ENCODE results near the gene CNTN4.

The CNTN4 gene

DNA sequence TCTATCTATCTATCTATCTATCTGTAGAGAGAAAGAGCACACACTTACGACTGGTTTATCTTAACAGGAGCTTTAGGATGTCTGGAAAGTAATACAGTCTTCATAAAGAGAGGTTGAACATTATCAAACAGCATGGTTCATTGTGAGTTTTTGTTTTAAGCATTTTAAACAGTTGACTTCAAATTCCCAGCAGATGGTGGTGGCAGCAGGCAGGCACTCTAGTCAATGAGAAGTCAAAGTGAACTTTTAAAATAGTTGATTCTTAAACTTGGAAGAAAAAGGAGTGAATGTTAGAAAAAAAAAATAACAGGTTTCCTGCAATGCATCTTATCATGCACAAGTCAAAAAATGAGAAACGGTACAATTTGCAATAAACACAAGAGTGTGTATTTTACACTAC, 578.8 kb downstream of the CNTN4 start:
- H3K27me3 ChIP-seq (ENCODE audit: insufficient read depth, low read length) = no peaks in the 10 kb centered on the region
- H3K4me2 ChIP-seq (ENCODE audit: low read length) = no peak overlapping the region
- H4K20me1 ChIP-seq (ENCODE audit: insufficient read depth, low read length) = no peaks in the 10 kb centered on the region
- H3K9me3 ChIP-seq (ENCODE audit: low read length) = no peaks in the 10 kb centered on the region
- TF ChIP-seq EZH2 (IDR thresholded peaks at IDR 0.05; ENCODE audit: borderline replicate concordance, low read length) = no peak
- TF ChIP-seq, protein P1, sequence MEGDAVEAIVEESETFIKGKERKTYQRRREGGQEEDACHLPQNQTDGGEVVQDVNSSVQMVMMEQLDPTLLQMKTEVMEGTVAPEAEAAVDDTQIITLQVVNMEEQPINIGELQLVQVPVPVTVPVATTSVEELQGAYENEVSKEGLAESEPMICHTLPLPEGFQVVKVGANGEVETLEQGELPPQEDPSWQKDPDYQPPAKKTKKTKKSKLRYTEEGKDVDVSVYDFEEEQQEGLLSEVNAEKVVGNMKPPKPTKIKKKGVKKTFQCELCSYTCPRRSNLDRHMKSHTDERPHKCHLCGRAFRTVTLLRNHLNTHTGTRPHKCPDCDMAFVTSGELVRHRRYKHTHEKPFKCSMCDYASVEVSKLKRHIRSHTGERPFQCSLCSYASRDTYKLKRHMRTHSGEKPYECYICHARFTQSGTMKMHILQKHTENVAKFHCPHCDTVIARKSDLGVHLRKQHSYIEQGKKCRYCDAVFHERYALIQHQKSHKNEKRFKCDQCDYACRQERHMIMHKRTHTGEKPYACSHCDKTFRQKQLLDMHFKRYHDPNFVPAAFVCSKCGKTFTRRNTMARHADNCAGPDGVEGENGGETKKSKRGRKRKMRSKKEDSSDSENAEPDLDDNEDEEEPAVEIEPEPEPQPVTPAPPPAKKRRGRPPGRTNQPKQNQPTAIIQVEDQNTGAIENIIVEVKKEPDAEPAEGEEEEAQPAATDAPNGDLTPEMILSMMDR (IDR thresholded peaks at IDR 0.05; ENCODE audit: low read length) = no peak
- no peaks in the 10 kb centered on the region for H3K4me1 ChIP-seq (ENCODE audit: insufficient read depth, low read length, severe bottlenecking)
- no peaks in the 10 kb centered on the region for H3K36me3 ChIP-seq (ENCODE audit: insufficient read depth, low read length)
- no peak overlapping the region for H3K4me3 ChIP-seq (ENCODE audit: low read depth, low read length, poor library complexity, severe bottlenecking)
- no peaks in the 10 kb centered on the region for H3F3A ChIP-seq (ENCODE audit: insufficient read depth, low read length)
- no peaks in the 10 kb centered on the region for H3K9me2 ChIP-seq (ENCODE audit: low read depth, low read length)
- no peak overlapping the region for H3K9ac ChIP-seq (ENCODE audit: low read length)
- no peak overlapping the region for H2AFZ ChIP-seq (ENCODE audit: low read length)
- no peak overlapping the region for H3K27ac ChIP-seq (ENCODE audit: low read depth, low read length, poor library complexity, severe bottlenecking)
- H3K79me2 ChIP-seq (ENCODE audit: insufficient read depth, low read length) = no peaks in the 10 kb centered on the region

- Histone ChIP-seq H3K9ac (ENCODE audit: low read length) (no peak overlapping the region), H3K9me2 (ENCODE audit: low read depth, low read length) (no peaks in the 10 kb centered on the region), H3F3A (ENCODE audit: insufficient read depth, low read length) (no peaks in the 10 kb centered on the region), H3K36me3 (ENCODE audit: insufficient read depth, low read length) (no peaks in the 10 kb centered on the region), H3K79me2 (ENCODE audit: insufficient read depth, low read length) (no peaks in the 10 kb centered on the region), H3K4me1 (ENCODE audit: insufficient read depth, low read length, severe bottlenecking) (no peaks in the 10 kb centered on the region), H3K9me3 (ENCODE audit: low read length) (no peaks in the 10 kb centered on the region), H3K4me2 (ENCODE audit: low read length) (no peak overlapping the region), H2AFZ (ENCODE audit: low read length) (no peak overlapping the region), H3K27ac (ENCODE audit: low read depth, low read length, poor library complexity, severe bottlenecking) (no peak overlapping the region), H4K20me1 (ENCODE audit: insufficient read depth, low read length) (no peaks in the 10 kb centered on the region), H3K4me3 (ENCODE audit: low read depth, low read length, poor library complexity, severe bottlenecking) (no peak overlapping the region), H3K27me3 (ENCODE audit: insufficient read depth, low read length) (no peaks in the 10 kb centered on the region)
- TF ChIP-seq, protein P1 (IDR thresholded peaks at IDR 0.05; ENCODE audit: low read length) = no peak
- no peak for TF ChIP-seq EZH2 (IDR thresholded peaks at IDR 0.05; ENCODE audit: borderline replicate concordance, low read length)
These were observed 581.6 kb downstream of the CNTN4 start for GRCh38 chr3:2680236-2680635.

DNA sequence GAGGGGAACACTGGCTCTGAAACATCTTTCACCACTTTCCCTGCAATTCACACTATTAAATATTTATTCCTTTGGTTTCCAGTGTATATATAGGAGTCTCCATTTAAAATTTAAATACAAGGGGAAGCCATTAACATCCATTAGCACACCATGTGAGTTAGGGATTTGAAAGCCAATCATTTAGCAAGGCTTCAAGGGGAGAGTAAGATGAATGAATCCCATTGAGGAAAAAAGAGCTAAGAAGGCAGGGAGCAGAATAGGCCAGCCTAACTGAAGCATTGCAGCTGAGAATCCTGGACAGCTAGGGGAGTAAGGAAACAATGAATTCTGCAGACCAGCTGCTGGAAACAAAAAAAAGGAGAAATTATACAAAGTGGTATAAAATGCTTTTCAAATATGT, 585.4 kb downstream of the CNTN4 start:
- Histone ChIP-seq H3K9ac (ENCODE audit: low read length) (no peak overlapping the region), H3K4me3 (ENCODE audit: low read depth, low read length, poor library complexity, severe bottlenecking) (no peak overlapping the region), H3K27me3 (ENCODE audit: insufficient read depth, low read length) (no peaks in the 10 kb centered on the region), H3K9me3 (ENCODE audit: low read length) (no peaks in the 10 kb centered on the region), H4K20me1 (ENCODE audit: insufficient read depth, low read length) (no peaks in the 10 kb centered on the region), H3K9me2 (ENCODE audit: low read depth, low read length) (no peaks in the 10 kb centered on the region), H3F3A (ENCODE audit: insufficient read depth, low read length) (no peaks in the 10 kb centered on the region), H3K27ac (ENCODE audit: low read depth, low read length, poor library complexity, severe bottlenecking) (no peak overlapping the region), H3K36me3 (ENCODE audit: insufficient read depth, low read length) (no peaks in the 10 kb centered on the region), H2AFZ (ENCODE audit: low read length) (no peak overlapping the region), H3K4me1 (ENCODE audit: insufficient read depth, low read length, severe bottlenecking) (no peaks in the 10 kb centered on the region), H3K4me2 (ENCODE audit: low read length) (no peak overlapping the region), H3K79me2 (ENCODE audit: insufficient read depth, low read length) (no peaks in the 10 kb centered on the region)
- no peak for TF ChIP-seq EZH2 (IDR thresholded peaks at IDR 0.05; ENCODE audit: borderline replicate concordance, low read length)
- TF ChIP-seq, protein P1 (IDR thresholded peaks at IDR 0.05; ENCODE audit: low read length) = no peak
